Natural killer cell (primary cell): ENCODE measurements around the gene LUC7L. TPM values are rescaled to one million over a fixed set of nuclear protein-coding genes. Genes with fewer than 3 reads are reported as not detected.
"Not testable (repeated sequence)": the region's sequence is repeated elsewhere in the genome, so short reads cannot be mapped to it uniquely, and the experiment has no call there.

Source experiments
- ATAC-seq, 3 donors: fragments of 150-1000 bp in 2 of 3; fragments of 200-7000 bp in 1 of 3; cut with Tn5 transposase; 1 replicate in 1 of 3; 2 replicates in 2 of 3; pipeline ENCODE4 v1.10.0; 2021; ENCODE audit warnings: mild to moderate bottlenecking in 2 of 3, moderate library complexity in 2 of 3
- DNase-seq, 2 donors: peaks; one replicate each; pipeline versions ENCODE4 v3.0.0 to v3.0.0-alpha.2; 2013 to 2021; ENCODE audit warnings: mixed read lengths in 1 of 2
- H3K27ac ChIP-seq: one replicate; pipeline ENCODE4 v1.5.1; 2013; ENCODE audit warnings: mild to moderate bottlenecking, low read length
- H3K27me3 ChIP-seq: one replicate; pipeline ENCODE4 v1.6.1; 2013; ENCODE audit warnings: low read length; ENCODE audit not compliant: control insufficient read depth, insufficient read depth
- H3K36me3 ChIP-seq: one replicate; pipeline ENCODE4 v1.6.1; 2013; ENCODE audit warnings: low read length; ENCODE audit not compliant: control insufficient read depth, insufficient read depth
- H3K4me1 ChIP-seq: one replicate; pipeline ENCODE4 v1.6.1; 2013; ENCODE audit warnings: low read length; ENCODE audit not compliant: control insufficient read depth, insufficient read depth
- H3K4me3 ChIP-seq: one replicate; pipeline ENCODE4 v1.5.1; 2013; ENCODE audit warnings: low read length
- H3K9me3 ChIP-seq: one replicate; pipeline ENCODE4 v1.6.1; 2013; ENCODE audit warnings: low read length; ENCODE audit not compliant: control insufficient read depth, insufficient read depth
- H3K27ac Mint-ChIP-seq, 2 donors: one replicate each; pipeline ENCODE4 v1.8.0; 2022; ENCODE audit warnings: mild to moderate bottlenecking in 2 of 2, mixed read lengths in 2 of 2, moderate library complexity in 1 of 2
- H3K27me3 Mint-ChIP-seq, 2 donors: one replicate each; pipeline ENCODE4 v1.8.0; 2022; ENCODE audit warnings: low read depth in 2 of 2, mixed read lengths in 2 of 2
- H3K36me3 Mint-ChIP-seq: one replicate; pipeline ENCODE4 v1.8.0; 2022; ENCODE audit warnings: mixed read lengths
- H3K4me1 Mint-ChIP-seq, 2 donors: one replicate each; pipeline ENCODE4 v1.8.0; 2022; ENCODE audit warnings: mixed read lengths in 2 of 2
- H3K4me3 Mint-ChIP-seq: one replicate; pipeline ENCODE4 v1.8.0; 2022; ENCODE audit warnings: mild to moderate bottlenecking, moderate library complexity, mixed read lengths
- H3K9me3 Mint-ChIP-seq, 2 donors: one replicate each; pipeline ENCODE4 v1.8.0; 2022; ENCODE audit warnings: mixed read lengths in 2 of 2
- CTCF ChIP-seq: fragments of 200-600 bp; IDR thresholded peaks from one replicate; pipeline ENCODE4 v1.8.0; 2022; ENCODE audit warnings: antibody characterized with exemption
- WGBS: methylation state at CpG from one replicate; pipeline ENCODE4 v1.1.7; 2013; ENCODE audit warnings: missing lambda C conversion rate; ENCODE audit not compliant: insufficient coverage; 5-methylcytosine and 5-hydroxymethylcytosine counted together
- intact Hi-C: fragments of 100-400 bp; cut with micrococcal nuclease; formaldehyde crosslinking; loops from one replicate; pipeline ENCODE4 v1.14.2; 2022
- total RNA-seq, 4 donors: library from RNA; stranded (reverse); fragments of 120-200 nt in 1 of 4; gene quantifications; one replicate each; pipeline versions ENCODE4 v1.2.3 to v1.2.4, GENCODE V29; 2013 to 2022

LUC7L gene
- total RNA-seq, 3 donors from 2014 or later (not counting 1 experiment from before 2014, with no cell fraction given) = 129 to 168 (median 153) TPM

GRCh38 chr16:175011-175949 is 54.0 kb downstream of the LUC7L start:
- Histone ChIP-seq H3K4me3 (no peak overlapping the region), H3K36me3 (no peaks in the 10 kb centered on the region), H3K27ac (no peak overlapping the region), H3K4me1 (peaks cover 10% of the 10 kb centered on the region), H3K27me3 (peaks cover 32% of the 10 kb centered on the region), H3K9me3 (no peaks in the 10 kb centered on the region)
- H3K36me3 Mint-ChIP-seq = no peaks in the 10 kb centered on the region
- H3K4me3 Mint-ChIP-seq = peak overlapping the region; percentile 31
- intact Hi-C loops = no loop called here
- WGBS = 11% methylated on average over 4 of the region's 8 CpGs
- H3K27me3 Mint-ChIP-seq = peaks cover 29 to 40% of the 10 kb centered on the region in 2 donors
- no peak for TF ChIP-seq CTCF
- ATAC-seq (no peak), DNase-seq (peak in 1 of 2 donors; percentile 24)
- H3K4me1 Mint-ChIP-seq = peaks cover 0 to 10% of the 10 kb centered on the region in 2 donors
- no peak overlapping the region for H3K27ac Mint-ChIP-seq
- H3K9me3 Mint-ChIP-seq = no peaks in the 10 kb centered on the region

GRCh38 chr16:173928-174769 is 55.1 kb downstream of the LUC7L start:
- ATAC-seq, H3K36me3 Mint-ChIP-seq, intact Hi-C loops, H3K27ac Mint-ChIP-seq, H3K27ac ChIP-seq, H3K9me3 Mint-ChIP-seq, H3K4me3 ChIP-seq, H3K36me3 ChIP-seq, H3K4me1 Mint-ChIP-seq, DNase-seq, H3K9me3 ChIP-seq, H3K4me1 ChIP-seq: not testable (repeated sequence)
- H3K27me3 ChIP-seq = peaks cover 27% of the 10 kb centered on the region
- 14% methylated on average over 6 of the region's 13 CpGs for WGBS
- Mint-ChIP-seq H3K4me3 (peak overlapping the region; percentile 49), H3K27me3 (peaks cover 29 to 42% of the 10 kb centered on the region in 2 donors)

- H3K27me3 ChIP-seq = peaks cover 24% of the 10 kb centered on the region
- H3K9me3 Mint-ChIP-seq, H3K4me1 Mint-ChIP-seq, H3K9me3 ChIP-seq, H3K4me3 ChIP-seq, H3K36me3 Mint-ChIP-seq, ATAC-seq, H3K36me3 ChIP-seq, H3K4me1 ChIP-seq, intact Hi-C loops, DNase-seq, H3K27ac Mint-ChIP-seq, H3K27ac ChIP-seq: not testable (repeated sequence)
- WGBS = 16% methylated on average over 29 of the region's 44 CpGs
- Mint-ChIP-seq H3K4me3 (peak overlapping the region; percentile 54), H3K27me3 (peaks cover 27 to 45% of the 10 kb centered on the region in 2 donors)
Observed at GRCh38 chr16:173211-173854, 55.9 kb downstream of the LUC7L start.

- H3K27me3 Mint-ChIP-seq = peaks cover 19 to 41% of the 10 kb centered on the region in 2 donors
- H3K27me3 ChIP-seq = peaks cover 24% of the 10 kb centered on the region
- ATAC-seq = peak in 2 of 3 donors; percentile 53 to 66
- H3K27ac ChIP-seq, H3K4me3 ChIP-seq, H3K9me3 ChIP-seq, H3K9me3 Mint-ChIP-seq, DNase-seq, intact Hi-C loops, H3K4me1 ChIP-seq, H3K36me3 ChIP-seq, H3K4me1 Mint-ChIP-seq, H3K36me3 Mint-ChIP-seq, H3K27ac Mint-ChIP-seq: not testable (repeated sequence)
- peak within 1 kb of the TSS; percentile 54 for H3K4me3 Mint-ChIP-seq
- WGBS = no CpG with 5 or more reads among the region's 74 CpGs
Observed at GRCh38 chr16:172374-172941, 56.8 kb downstream of the LUC7L start, which contains the start of gene HBA2. TSS of gene HBA2 (plus strand) at chr16:172876. CDS start at chr16:172913, 37 bp downstream.
